SK-MEL-5 (cell line): ENCODE data around the gene ZSCAN30. TPM values are rescaled to one million over a fixed set of nuclear protein-coding genes. Genes with fewer than 3 reads are reported as not detected.

Source experiments
- DNase-seq: peaks from one replicate; pipeline ENCODE4 v3.0.0-alpha.2; 2016; ENCODE audit warnings: low read depth, low spot score
- in situ Hi-C: cut with HindIII; loops from 2 replicates; pipeline ENCODE4 v1.10.0; 2016; ENCODE audit warnings: low sequenced_read_pairs, high pct_unique_total_duplicates, low pct_unique_long_range_greater_than_20kb
- total RNA-seq: library from RNA; depleted of rRNA; stranded (reverse); fragments of >200 nt; shearing (Covaris generic); gene quantifications from 2 replicates; pipeline ENCODE4 v1.2.3, GENCODE V29; 2014

Gene ZSCAN30
- total RNA-seq, 1 experiment from 2014 or later: 3.7 TPM

DNA sequence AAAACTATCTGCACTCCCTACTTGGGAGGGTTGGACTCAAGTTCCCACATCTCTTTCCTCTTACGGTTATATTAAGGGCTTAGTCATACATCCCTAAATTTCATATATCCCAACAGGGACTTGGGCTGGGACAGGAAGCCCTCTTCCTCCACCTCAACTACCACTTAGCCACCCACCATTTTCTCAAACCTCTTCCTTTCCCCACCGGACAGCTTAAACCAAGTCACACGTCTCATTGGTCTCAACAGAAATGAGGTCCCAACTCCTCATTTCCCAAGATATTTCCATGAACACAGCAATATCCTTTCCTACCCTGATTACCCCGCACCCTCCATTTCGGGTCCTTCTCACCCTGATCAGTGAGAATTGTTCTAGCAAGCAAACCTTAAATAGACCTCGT is 736 bp downstream of the ZSCAN30 start:
- DNase-seq: no peak
- in situ Hi-C loops: no loop called here

GRCh38 chr18:35284841-35285240 is 5.2 kb downstream of the ZSCAN30 start:
- in situ Hi-C loops: no loop called here
- no peak for DNase-seq

DNA sequence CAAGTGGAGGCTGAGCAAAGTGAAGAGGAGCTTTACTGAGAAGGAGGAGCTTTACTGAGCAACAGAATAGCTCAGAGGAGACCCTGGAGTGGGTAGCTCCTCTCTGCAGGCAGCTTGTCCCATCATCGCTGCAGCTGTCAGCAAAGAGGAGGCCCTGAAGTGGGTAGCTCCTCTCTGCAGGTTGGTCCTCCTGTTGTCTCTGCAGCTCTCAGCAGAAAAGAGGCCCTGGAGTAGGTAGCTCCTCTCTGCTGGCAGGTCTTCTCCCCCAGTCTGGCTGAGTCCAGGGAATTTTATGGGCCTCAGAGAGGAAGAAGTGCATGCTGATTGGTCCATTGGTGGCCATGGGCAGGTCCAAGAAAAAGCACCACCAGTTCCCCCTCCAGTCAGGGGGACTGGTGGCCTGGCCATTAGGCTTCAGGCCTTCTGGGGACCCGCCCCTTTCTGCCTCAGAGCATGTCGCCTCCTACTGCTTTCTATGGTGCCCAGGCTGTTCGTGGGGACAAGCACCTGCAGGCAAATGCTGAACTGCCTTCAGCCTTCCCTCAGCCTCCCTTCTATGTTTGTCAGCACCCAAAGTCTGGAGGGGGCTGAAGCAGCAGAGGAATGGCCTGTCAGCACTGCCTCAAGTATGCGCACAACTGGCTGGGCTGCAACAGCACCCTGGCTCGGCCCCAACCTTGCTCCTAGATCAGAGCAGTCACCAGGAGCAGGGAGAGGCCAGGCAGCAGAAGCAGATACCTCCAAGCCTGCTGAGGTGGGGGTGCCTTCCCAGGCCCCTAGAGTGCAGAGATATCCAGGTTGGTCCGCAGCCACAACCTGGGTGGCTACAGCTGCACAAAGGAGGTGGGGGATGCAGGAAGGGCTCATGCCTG is 5.9 kb downstream of the ZSCAN30 start:
- DNase-seq: no peak
- in situ Hi-C loops: no loop called here

DNA sequence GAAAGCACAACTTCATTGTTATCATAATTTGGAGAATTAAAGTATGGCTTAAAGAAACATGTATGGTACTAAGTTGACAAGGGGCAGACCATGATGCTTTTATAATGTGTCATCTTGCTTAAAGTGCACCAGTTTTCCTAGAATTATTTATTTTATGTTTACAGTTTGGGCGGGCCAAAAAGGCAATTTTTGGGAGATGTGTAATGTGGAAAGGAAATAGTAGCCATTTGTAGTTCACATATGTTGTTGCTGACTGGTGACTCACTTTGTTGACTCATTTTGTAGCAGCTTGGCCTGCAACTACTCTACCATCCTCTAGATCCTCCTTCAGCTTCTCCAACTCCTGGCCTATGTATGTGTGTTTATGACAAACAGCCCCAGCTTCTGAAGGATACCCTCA is 7.7 kb downstream of the ZSCAN30 start:
- in situ Hi-C loops: no loop called here
- no peak for DNase-seq

- DNase-seq: no peak
- in situ Hi-C loops: no loop called here
These were observed 11.1 kb downstream of the ZSCAN30 start for GRCh38 chr18:35278969-35279368.

- in situ Hi-C loops: no loop called here
- no peak for DNase-seq
These were observed 11.9 kb downstream of the ZSCAN30 start for GRCh38 chr18:35278085-35278484.

DNA sequence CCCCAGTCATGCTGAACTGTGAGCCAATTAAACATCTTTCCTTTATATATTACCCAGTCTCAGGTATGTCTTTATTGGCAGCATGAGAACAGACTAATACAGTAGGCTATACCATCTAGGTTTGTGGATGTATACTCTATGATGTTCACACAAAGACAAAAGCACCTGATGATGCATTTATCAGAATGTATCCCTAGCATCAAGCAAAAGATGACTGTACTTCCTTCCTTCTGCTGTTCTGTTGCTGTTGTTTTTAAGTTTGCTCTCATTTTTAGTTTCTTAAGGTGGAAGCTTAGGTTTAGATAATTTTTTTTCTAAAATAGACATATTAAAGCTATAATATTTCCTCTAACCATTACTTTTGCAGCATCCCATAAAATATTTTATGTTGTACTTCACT is 12.4 kb downstream of the ZSCAN30 start:
- in situ Hi-C loops: no loop called here
- no peak for DNase-seq

GRCh38 chr18:35276267-35276666 is 13.8 kb downstream of the ZSCAN30 start:
- in situ Hi-C loops: no loop called here

DNA sequence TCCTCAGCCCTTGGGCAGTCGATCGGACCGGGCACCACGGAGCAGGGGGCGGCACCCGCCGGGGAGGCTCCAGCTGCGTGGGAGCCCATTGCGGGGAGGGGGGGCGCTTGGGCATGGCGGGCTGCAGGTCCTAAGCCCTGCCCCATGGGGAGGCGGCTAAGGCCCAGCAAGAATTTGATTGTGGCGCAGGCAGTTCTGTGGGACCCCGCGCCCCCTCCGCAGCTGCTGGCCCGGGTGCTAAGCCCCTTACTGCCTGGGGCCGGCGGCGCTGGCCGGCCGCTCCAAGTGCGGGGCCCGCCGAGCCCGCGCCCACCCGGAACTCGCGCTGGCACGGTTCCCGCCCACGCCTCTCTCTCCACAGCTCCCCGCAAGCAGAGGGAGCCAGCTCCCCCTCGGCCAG is 18.4 kb downstream of the ZSCAN30 start:
- in situ Hi-C loops: no loop called here

More at GRCh38 chr18:35276267-35276666, 13.8 kb downstream of the ZSCAN30 start:
- DNase-seq: no peak

DNA sequence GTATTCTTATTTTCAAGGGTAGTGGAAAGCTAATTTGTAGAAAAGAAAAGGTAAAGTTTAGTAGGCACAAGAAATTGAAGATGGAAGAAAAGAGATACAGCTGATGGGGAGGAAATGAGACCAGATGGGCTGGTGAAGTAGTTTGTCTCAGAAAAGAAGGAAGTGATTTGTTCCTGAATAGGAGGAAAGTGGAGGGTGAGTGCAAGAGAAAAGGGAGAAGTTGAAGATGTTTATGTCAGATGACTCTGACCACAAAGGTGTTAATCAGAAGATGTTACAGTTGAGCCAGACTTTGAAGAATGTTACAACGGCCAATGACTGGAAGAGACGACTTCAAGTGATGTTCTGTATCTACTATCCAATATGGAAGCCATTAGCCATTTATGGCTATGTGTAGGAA is 21.2 kb downstream of the ZSCAN30 start:
- in situ Hi-C loops: no loop called here
- no peak for DNase-seq

More for the DNA sequence above, 18.4 kb downstream of the ZSCAN30 start:
- no peak for DNase-seq

DNA sequence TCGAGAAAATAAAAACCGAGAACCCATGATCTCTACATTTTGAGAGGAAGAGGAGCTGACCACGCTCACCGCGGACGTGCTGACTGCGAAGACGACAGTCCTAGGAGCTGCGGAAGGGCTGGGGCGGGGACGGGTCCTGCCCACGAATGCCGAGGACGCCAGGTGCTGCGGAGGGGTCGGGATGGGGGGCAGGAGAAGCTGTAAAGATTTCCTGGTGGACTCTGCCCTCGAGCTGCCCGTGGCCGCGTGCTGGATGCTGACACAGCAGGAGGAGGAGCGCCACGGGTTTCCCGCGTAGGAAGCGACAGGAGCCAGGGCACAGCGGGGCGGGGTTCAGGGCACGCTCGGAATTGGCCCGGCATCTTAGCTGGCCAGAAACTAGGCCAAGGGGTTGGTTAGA is 22.2 kb downstream of the ZSCAN30 start:
- in situ Hi-C loops: no loop called here
- DNase-seq: no peak

GRCh38 chr18:35267161-35267651 is 22.8 kb downstream of the ZSCAN30 start:
- no peak for DNase-seq
- in situ Hi-C loops: no loop called here

DNA sequence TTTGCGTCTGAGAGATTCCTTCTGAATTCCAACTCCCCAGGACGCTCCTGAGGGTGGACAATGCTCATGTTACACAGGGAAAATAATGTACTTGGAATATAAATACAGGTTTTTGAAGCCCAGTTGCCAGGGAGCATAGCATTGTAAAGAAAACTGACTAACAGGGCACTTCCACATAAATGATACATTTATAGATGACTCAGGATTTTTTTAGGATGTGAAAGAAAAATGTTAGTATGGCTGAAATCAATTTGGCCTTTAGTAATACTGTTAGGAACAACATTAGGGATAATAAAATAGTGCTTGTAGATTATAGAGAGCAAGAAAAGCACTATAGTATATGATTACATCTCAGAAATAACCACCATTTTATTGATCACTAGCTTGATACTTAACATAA is 25.6 kb downstream of the ZSCAN30 start:
- no peak for DNase-seq
- in situ Hi-C loops: no loop called here

GRCh38 chr18:35256947-35257346 is 33.1 kb downstream of the ZSCAN30 start:
- no peak for DNase-seq
- in situ Hi-C loops: no loop called here

DNA sequence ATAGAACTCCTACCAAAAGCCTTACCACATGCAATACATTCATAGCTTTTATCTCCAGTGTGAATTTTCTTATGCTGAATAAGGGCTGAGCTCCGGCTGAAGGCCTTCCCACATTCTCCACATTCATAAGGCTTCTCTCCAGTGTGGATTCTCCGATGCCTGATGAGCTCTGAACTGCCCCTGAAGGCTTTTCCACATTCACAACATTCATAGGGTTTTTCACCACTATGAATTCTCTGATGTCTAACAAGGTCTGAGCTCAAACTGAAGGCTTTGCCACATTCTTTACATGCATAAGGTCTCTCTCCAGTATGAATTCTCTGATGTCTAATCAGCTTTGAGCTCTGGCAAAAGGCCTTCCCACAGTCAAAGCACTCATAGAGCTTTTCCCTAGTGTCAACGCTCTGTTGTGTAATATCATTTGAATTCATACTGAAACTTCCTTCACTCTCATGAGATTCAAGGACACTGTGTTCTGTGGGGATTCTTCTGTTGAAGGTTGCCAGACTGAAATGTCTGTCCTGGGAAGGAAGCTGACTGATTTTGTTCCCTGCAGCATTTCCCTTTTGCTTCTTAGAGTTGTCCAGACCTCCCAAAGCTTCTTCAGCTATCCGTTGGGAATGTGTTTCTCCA is 36.3 kb downstream of the ZSCAN30 start:
- in situ Hi-C loops: no loop called here
- no peak for DNase-seq

- DNase-seq: no peak
- in situ Hi-C loops: no loop called here
These were observed 37.6 kb downstream of the ZSCAN30 start for GRCh38 chr18:35252466-35252865.

DNA sequence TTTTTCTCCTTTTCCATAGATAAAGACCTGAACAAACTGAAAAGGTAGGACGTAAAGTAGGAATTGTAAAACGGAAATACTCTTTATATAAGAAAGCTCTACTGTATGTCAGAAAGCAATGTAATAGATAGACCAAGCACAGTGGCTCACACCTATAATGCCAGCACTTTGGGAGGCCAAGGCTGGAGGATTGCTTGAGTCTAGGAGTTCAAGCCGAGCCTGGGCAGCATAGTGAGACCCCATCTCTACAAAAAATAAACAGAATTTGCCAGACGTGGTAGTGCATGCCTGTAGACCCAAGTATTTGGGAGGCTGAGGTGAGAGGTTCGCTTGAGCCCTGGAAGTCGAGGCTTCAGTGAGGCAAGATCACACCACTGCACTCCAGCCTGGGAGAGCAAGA is 41.6 kb downstream of the ZSCAN30 start:
- DNase-seq: no peak
- in situ Hi-C loops: loop anchor here (25.0 kb wide), 1 partner anchor 89 kb away; the partner anchor contains the start of gene ZNF24

DNA sequence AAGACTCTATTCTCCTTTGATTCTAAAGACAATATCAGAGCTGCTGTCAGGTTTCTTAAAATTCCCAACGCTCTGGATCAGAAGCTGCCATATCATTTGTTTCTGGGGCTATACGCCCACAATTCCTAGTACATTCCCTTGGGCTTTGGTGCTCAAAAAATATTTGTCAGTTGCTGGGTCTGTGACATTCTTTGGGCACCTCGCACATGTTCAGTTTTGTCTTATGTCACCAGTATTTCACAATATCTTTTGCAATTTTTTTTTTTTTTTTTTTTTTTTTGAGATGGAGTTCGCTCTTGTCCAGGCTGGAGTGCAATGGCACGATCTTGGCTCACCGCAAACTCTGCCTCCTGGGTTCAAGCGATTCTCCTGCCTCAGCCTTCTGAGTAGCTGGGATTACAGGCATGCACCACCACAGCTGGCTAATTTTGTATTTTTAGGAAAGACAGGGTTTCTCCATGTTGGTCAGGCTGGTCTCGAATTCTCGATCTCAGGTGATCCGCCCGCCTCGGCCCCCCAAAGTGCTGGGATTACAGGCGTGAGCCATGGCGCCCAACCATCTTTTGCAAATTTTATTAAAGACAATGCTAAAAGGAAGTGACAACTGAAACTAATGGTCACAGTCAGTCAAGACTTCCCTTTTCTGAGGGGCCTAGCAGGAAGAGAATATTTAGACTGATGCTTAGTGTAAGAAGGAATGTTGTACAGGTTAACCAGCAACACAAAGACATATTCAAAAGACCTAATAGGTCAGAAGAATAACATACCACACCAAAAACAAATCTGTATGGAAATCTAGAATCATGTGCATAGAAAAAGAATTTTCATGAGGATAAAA is 42.4 kb downstream of the ZSCAN30 start:
- in situ Hi-C loops: loop anchor here (25.0 kb wide), 1 partner anchor 90 kb away; the partner anchor contains the start of gene ZNF24
- no peak for DNase-seq
